ENCODE results near the gene ABLIM1. TPM values are rescaled to one million over a fixed set of nuclear protein-coding genes. Genes with fewer than 3 reads are reported as not detected.
A peak's percentile ranks its signal among the peaks of the same experiment; 100 is the strongest.

ABLIM1 gene
- 59.4 and 98.7 TPM in 2 replicates for total RNA-seq (2016; rRNA removed; fragmentation: Illumina TruSeq; extraction: Trizol)
- 9.8 and 11.3 TPM in 2 replicates for total RNA-seq (2016; cell fraction: cytosol; rRNA removed; fragmentation: Illumina TruSeq; extraction: Trizol; ENCODE audit: low read depth)
- total RNA-seq (2016; cell fraction: insoluble cytoplasmic fraction; rRNA removed; fragmentation: Illumina TruSeq; extraction: Trizol), result 58.9 and 89.3 TPM in 2 replicates
- 46.0 and 48.9 TPM in 2 replicates for total RNA-seq (2016; cell fraction: membrane; rRNA removed; fragmentation: Illumina TruSeq; extraction: Trizol)
- 51.3 and 54.7 TPM in 2 replicates for total RNA-seq (2016; cell fraction: nucleus; rRNA removed; fragmentation: Illumina TruSeq; extraction: Trizol)
- polyA plus RNA-seq (2011; rRNA removed), result 68.6 and 92.7 TPM in 2 replicates
- polyA plus RNA-seq (2011; cell fraction: cytosol; rRNA removed), result 71.2 and 78.6 TPM in 2 replicates
- 66.0 and 78.5 TPM in 2 replicates for polyA plus RNA-seq (2011; cell fraction: nucleus; rRNA removed)
- 35.3 and 56.8 TPM in 2 replicates for polyA plus RNA-seq (2012)
- polyA plus RNA-seq (2016; cell fraction: cytosol; fragmentation: Illumina TruSeq; extraction: Trizol; ENCODE audit: low read depth), result 4.3 and 5.3 TPM in 2 replicates
- polyA plus RNA-seq (2016; cell fraction: insoluble cytoplasmic fraction; fragmentation: Illumina TruSeq; extraction: Trizol; ENCODE audit: low read depth), result 63.3 and 64.1 TPM in 2 replicates
- polyA plus RNA-seq (2016; cell fraction: membrane; fragmentation: Illumina TruSeq; extraction: Trizol; ENCODE audit: low read depth), result 17.7 and 19.0 TPM in 2 replicates
- polyA plus RNA-seq (2016; cell fraction: nucleus; fragmentation: Illumina TruSeq; extraction: Trizol; ENCODE audit: insufficient read depth, low read depth), result 43.5 and 44.5 TPM in 2 replicates
- 156 and 220 TPM in 2 replicates for polyA minus RNA-seq (2011; rRNA and poly(A)+ RNA removed; ENCODE audit: low replicate concordance)
- 57.6 and 88.5 TPM in 2 replicates for polyA minus RNA-seq (2011; cell fraction: cytosol; rRNA and poly(A)+ RNA removed)
- polyA minus RNA-seq (2011; cell fraction: nucleus; rRNA and poly(A)+ RNA removed), result 98.6 and 111 TPM in 2 replicates
- percentile 81 among the genes with signal in this experiment for Bru-seq, nascent RNA
- percentile 85 among the genes with signal in this experiment for BruChase-seq, experiment 1, labeled RNA remaining after a 6-hour chase
- BruChase-seq, experiment 2, labeled RNA remaining after a 2-hour chase, result percentile 78 among the genes with signal in this experiment
- long read RNA-seq, experiment 1, partial matches to known transcripts, result 6 of 49 reads
- long read RNA-seq, experiment 1, other reads (novel, unspliced or antisense), result 43 of 49 reads
- long read RNA-seq, experiment 2, partial matches to known transcripts, result 2 of 155 reads
- long read RNA-seq, experiment 2, other reads (novel, unspliced or antisense), result 153 of 155 reads

GRCh38 chr10:114658175-114658574 lies at the start of gene ABLIM1:
Gene ABLIM1 (minus strand): TSS chr10:114658275. CDS start chr10:114658200, 75 bp downstream.
- BruUV-seq (replicated peaks), result no TSS peak
- WGBS (ENCODE audit: low lambda C conversion rate), result 29% methylated on average over 2 of the region's 2 CpGs
- TF ChIP-seq POLR2AphosphoS2 (IDR thresholded peaks at IDR 0.05; ENCODE audit: low read depth, low read length) (no peak), ZKSCAN8 (CRISPR knock-in tag; IDR thresholded peaks at IDR 0.05; ENCODE audit: borderline replicate concordance) (no peak), CBFB (CRISPR knock-in tag; IDR thresholded peaks at IDR 0.05) (no peak), ZNF512 (CRISPR knock-in tag; IDR thresholded peaks at IDR 0.05) (no peak), CENPBD1 (CRISPR knock-in tag; IDR thresholded peaks at IDR 0.05; ENCODE audit: borderline replicate concordance, low read depth) (no peak), RARA (CRISPR knock-in tag; IDR thresholded peaks at IDR 0.05) (no peak), IRF1 (CRISPR knock-in tag; IDR thresholded peaks at IDR 0.05; ENCODE audit: low read depth) (no peak), LCORL (IDR thresholded peaks at IDR 0.05) (no peak), LCORL (CRISPR knock-in tag; IDR thresholded peaks at IDR 0.05) (no peak), IRX3 (CRISPR knock-in tag; IDR thresholded peaks at IDR 0.05; ENCODE audit: borderline replicate concordance, low read depth) (no peak), ZNF225 (CRISPR knock-in tag; IDR thresholded peaks at IDR 0.05) (no peak)
- Histone ChIP-seq H3K27ac (ENCODE audit: extremely low read length, insufficient read depth, low read length) (no peak within 1 kb of the TSS), H3K4me3 (replicated peaks in 1 of 3; ENCODE audit: insufficient read depth in 1 of 3, low read depth in 2 of 3, low read length in 3 of 3) (no peak within 1 kb of the TSS), H3K4me2 (ENCODE audit: low read depth, low read length) (no peak within 1 kb of the TSS), H3K9me3 (ENCODE audit: low read length) (no peaks in the 10 kb centered on the region), H3K4me1 (ENCODE audit: insufficient read depth, low read length) (peaks cover 25% of the 10 kb centered on the region), H3K9ac (ENCODE audit: insufficient read depth, low read depth, low read length) (no peak within 1 kb of the TSS), H2AFZ (ENCODE audit: low read length) (no peak within 1 kb of the TSS), H3K79me2 (ENCODE audit: insufficient read depth, low read length) (no peaks in the 10 kb centered on the region), H4K20me1 (ENCODE audit: insufficient read depth, low read length) (no peaks in the 10 kb centered on the region), H3K36me3 (replicated peaks in 1 of 2; ENCODE audit: control insufficient read depth in 1 of 2, insufficient read depth in 2 of 2, low read length in 2 of 2) (no peaks in the 10 kb centered on the region), H3K27me3 (ENCODE audit: control insufficient read depth in 1 of 2, insufficient read depth in 2 of 2, low read length in 2 of 2) (no peaks in the 10 kb centered on the region)
- ATAC-seq (no peak), FAIRE-seq (no peak), DNase-seq (ENCODE audit: low spot score) (no peak)
- ChIA-PET CTCF (ENCODE audit: low intra/inter-chr PET ratio, low total read pairs) (no interaction called here), POLR2A (no interaction called here)
- in situ Hi-C loops (cut with HindIII; ENCODE audit: extremely low pct_ligation_motif_present, low pct_unique_long_range_greater_than_20kb), result no loop called here
- intact Hi-C loops (cut with micrococcal nuclease; ENCODE audit: unreplicated experiment), result no loop called here

Data from HepG2 (cell line).